Esophagus muscularis mucosa (tissue), 4 donors: ENCODE results near the gene PEPD. TPM values are rescaled to one million over a fixed set of nuclear protein-coding genes. Genes with fewer than 3 reads are reported as not detected.

ENCODE experiments used
- DNase-seq: peaks from one replicate; pipeline ENCODE4 v3.0.0-alpha.2; 2017; ENCODE audit errors: extremely low spot score
- H3K27ac ChIP-seq, 4 donors: fragments of 200-600 bp; sonication (generic); replicated peaks in 1 of 4; 1 replicate in 3 of 4; 2 replicates in 1 of 4; pipeline ENCODE4 v1.5.1; 2016 to 2019; ENCODE audit warnings: mild to moderate bottlenecking in 1 of 4
- H3K27me3 ChIP-seq, 4 donors: fragments of 200-600 bp; sonication (generic); one replicate each; pipeline versions ENCODE4 v1.5.1 to v1.6.0; 2016 to 2019
- H3K36me3 ChIP-seq, 4 donors: fragments of 200-600 bp; sonication (generic); one replicate each; pipeline ENCODE4 v1.5.1; 2016 to 2019
- H3K4me1 ChIP-seq, 4 donors: fragments of 200-600 bp; sonication (generic); one replicate each; pipeline ENCODE4 v1.5.1; 2016 to 2019
- H3K4me3 ChIP-seq, 4 donors: fragments of 200-600 bp; sonication (generic); 1 replicate in 2 of 4; 2 replicates in 2 of 4; pipeline ENCODE4 v1.5.1; 2016 to 2019; ENCODE audit warnings: mild to moderate bottlenecking in 4 of 4, moderate library complexity in 1 of 4
- H3K9me3 ChIP-seq, 4 donors: fragments of 200-600 bp; sonication (generic); 1 replicate in 3 of 4; 2 replicates in 1 of 4; pipeline ENCODE4 v1.5.1; 2016 to 2019
- EP300 ChIP-seq: sonication (generic); formaldehyde crosslinking; IDR thresholded peaks from one replicate; pipeline ENCODE4 v1.6.1; 2017; ENCODE audit warnings: antibody characterized with exemption
- POLR2A ChIP-seq: fragments of 450-650 bp; IDR thresholded peaks from one replicate; pipeline ENCODE4 v1.6.1; 2017; ENCODE audit warnings: antibody characterized with exemption, moderate library complexity, mild to moderate bottlenecking, low read depth
- POLR2AphosphoS5 ChIP-seq, 2 donors: sonication (generic); formaldehyde crosslinking; IDR thresholded peaks; one replicate each; pipeline ENCODE4 v1.6.1; 2017; ENCODE audit warnings: antibody characterized with exemption in 2 of 2
- WGBS: methylation state at CpG from one replicate; pipeline ENCODE4 v1.1.5; 2018; 5-methylcytosine and 5-hydroxymethylcytosine counted together
- intact Hi-C: fragments of 100-400 bp; cut with DNase I; formaldehyde crosslinking; loops from one replicate; pipeline ENCODE4 v1.15.1; 2023
- total RNA-seq, 4 donors: library from RNA; depleted of rRNA; stranded (reverse); fragments of >200 nt; gene quantifications; one replicate each; pipeline versions ENCODE4 v1.1.0 to v1.2.1, GENCODE V29; 2016
- TF ChIP-seq, protein P1 (sequence below), 3 experiments: fragments of 200-600 bp in 2 of 3; fragments of 450-650 bp in 1 of 3; sonication (generic) in 2 of 3; IDR thresholded peaks; one replicate each; pipeline ENCODE4 v1.5.1; 2017 to 2019; ENCODE audit warnings: antibody characterized with exemption in 3 of 3, mild to moderate bottlenecking in 2 of 3, moderate library complexity in 1 of 3

PEPD gene
- total RNA-seq, 4 donors from 2014 or later: 59.8 to 90.9 (median 73.0) TPM

GRCh38 chr19:33505823-33506222 is 15.8 kb downstream of the PEPD start:
- Histone ChIP-seq H3K36me3 (peaks cover 9 to 73% (median 39%) of the 10 kb centered on the region in 4 donors), H3K9me3 (no peaks in the 10 kb centered on the region), H3K4me1 (peaks cover 0 to 23% (median 2%) of the 10 kb centered on the region in 4 donors), H3K27me3 (no peaks in the 10 kb centered on the region), H3K4me3 (no peak overlapping the region), H3K27ac (no peak overlapping the region)
- no peak for DNase-seq
- intact Hi-C loops: no loop called here
- TF ChIP-seq EP300 (no peak), POLR2A (no peak), POLR2AphosphoS5 (IDR thresholded peaks at IDR 0.05) (no peak)
- TF ChIP-seq, protein P1, sequence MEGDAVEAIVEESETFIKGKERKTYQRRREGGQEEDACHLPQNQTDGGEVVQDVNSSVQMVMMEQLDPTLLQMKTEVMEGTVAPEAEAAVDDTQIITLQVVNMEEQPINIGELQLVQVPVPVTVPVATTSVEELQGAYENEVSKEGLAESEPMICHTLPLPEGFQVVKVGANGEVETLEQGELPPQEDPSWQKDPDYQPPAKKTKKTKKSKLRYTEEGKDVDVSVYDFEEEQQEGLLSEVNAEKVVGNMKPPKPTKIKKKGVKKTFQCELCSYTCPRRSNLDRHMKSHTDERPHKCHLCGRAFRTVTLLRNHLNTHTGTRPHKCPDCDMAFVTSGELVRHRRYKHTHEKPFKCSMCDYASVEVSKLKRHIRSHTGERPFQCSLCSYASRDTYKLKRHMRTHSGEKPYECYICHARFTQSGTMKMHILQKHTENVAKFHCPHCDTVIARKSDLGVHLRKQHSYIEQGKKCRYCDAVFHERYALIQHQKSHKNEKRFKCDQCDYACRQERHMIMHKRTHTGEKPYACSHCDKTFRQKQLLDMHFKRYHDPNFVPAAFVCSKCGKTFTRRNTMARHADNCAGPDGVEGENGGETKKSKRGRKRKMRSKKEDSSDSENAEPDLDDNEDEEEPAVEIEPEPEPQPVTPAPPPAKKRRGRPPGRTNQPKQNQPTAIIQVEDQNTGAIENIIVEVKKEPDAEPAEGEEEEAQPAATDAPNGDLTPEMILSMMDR (IDR thresholded peaks at IDR 0.05): no peak
- WGBS: 97% methylated on average over 1 of the region's 1 CpG

GRCh38 chr19:33505148-33505547 is 16.4 kb downstream of the PEPD start:
- Histone ChIP-seq H3K9me3 (no peaks in the 10 kb centered on the region), H3K27me3 (no peaks in the 10 kb centered on the region), H3K4me1 (peaks cover 0 to 23% (median 2%) of the 10 kb centered on the region in 4 donors), H3K4me3 (no peak overlapping the region), H3K36me3 (peaks cover 15 to 73% (median 40%) of the 10 kb centered on the region in 4 donors), H3K27ac (no peak overlapping the region)
- intact Hi-C loops: no loop called here
- TF ChIP-seq POLR2A (no peak), POLR2AphosphoS5 (IDR thresholded peaks at IDR 0.05) (no peak), EP300 (no peak)
- TF ChIP-seq, protein P1 (IDR thresholded peaks at IDR 0.05): no peak
- 86% methylated on average over 10 of the region's 16 CpGs for WGBS
- DNase-seq: no peak

DNA sequence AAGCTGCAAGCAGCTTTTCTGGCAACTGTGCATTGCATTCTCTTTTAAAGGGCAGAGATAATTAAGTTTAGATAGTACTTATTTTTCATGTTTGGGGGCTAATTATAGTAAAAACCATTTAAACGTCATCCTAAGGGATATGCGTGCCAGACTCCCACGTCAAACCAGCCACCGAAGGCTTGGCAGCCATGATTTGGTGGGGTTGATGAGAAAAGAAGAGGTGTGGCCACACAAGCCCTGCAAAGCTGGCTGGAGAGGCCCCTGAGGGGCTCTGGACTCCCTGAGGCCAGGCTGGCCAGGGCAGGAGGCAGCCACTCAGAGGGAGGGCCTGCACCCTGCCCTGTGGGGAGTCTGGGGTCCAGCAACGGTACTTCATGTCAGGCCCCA is 17.5 kb downstream of the PEPD start:
- no peaks in the 10 kb centered on the region for H3K9me3 ChIP-seq
- 82% methylated on average over 5 of the region's 5 CpGs for WGBS
- H3K4me1 ChIP-seq: peaks cover 0 to 19% (median 2%) of the 10 kb centered on the region in 4 donors
- H3K4me3 ChIP-seq: no peak overlapping the region
- H3K27ac ChIP-seq: no peak overlapping the region
- no peaks in the 10 kb centered on the region for H3K27me3 ChIP-seq
- intact Hi-C loops: no loop called here
- no peak for TF ChIP-seq POLR2A
- no peak for TF ChIP-seq EP300
- TF ChIP-seq, protein P1 (IDR thresholded peaks at IDR 0.05): no peak
- TF ChIP-seq POLR2AphosphoS5 (IDR thresholded peaks at IDR 0.05): no peak
- no peak for DNase-seq
- peaks cover 21 to 73% (median 41%) of the 10 kb centered on the region in 4 donors for H3K36me3 ChIP-seq

GRCh38 chr19:33503433-33504057 is 18.0 kb downstream of the PEPD start:
- intact Hi-C loops: no loop called here
- TF ChIP-seq EP300 (no peak), POLR2AphosphoS5 (IDR thresholded peaks at IDR 0.05) (no peak)
- 90% methylated on average over 21 of the region's 21 CpGs for WGBS
- no peak for DNase-seq
- peaks cover 16 to 73% (median 43%) of the 10 kb centered on the region in 4 donors for H3K36me3 ChIP-seq
- H3K9me3 ChIP-seq: no peaks in the 10 kb centered on the region
- H3K4me3 ChIP-seq: no peak overlapping the region
- peaks cover 0 to 14% (median 2%) of the 10 kb centered on the region in 4 donors for H3K4me1 ChIP-seq
- no peaks in the 10 kb centered on the region for H3K27me3 ChIP-seq
- H3K27ac ChIP-seq: no peak overlapping the region

DNA sequence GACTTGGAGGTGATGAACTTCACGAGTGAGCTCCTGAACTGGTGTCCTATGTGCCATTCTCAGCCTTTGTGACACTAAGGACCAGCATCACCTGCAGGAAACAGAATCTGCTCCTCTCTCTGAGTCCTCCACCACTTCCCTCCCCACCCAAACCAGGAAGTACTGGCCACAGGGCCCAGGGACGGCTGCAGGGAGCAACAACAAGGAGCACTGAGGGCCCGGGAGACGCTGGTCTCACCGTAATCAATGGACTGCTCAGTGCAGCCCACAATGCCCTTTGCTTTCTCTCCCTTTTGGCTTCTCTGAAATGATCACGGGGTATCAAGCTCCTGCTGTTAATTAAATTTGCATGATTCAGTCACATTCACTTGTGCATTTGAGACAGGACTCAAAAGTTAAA is 18.6 kb downstream of the PEPD start:
- no peak overlapping the region for H3K4me3 ChIP-seq
- no peaks in the 10 kb centered on the region for H3K27me3 ChIP-seq
- no peaks in the 10 kb centered on the region for H3K9me3 ChIP-seq
- no peak overlapping the region for H3K27ac ChIP-seq
- peaks cover 16 to 73% (median 46%) of the 10 kb centered on the region in 4 donors for H3K36me3 ChIP-seq
- H3K4me1 ChIP-seq: peaks cover 0 to 9% (median 2%) of the 10 kb centered on the region in 4 donors
- no peak for DNase-seq
- 88% methylated on average over 5 of the region's 6 CpGs for WGBS
- TF ChIP-seq EP300 (no peak), POLR2AphosphoS5 (IDR thresholded peaks at IDR 0.05) (no peak)
- intact Hi-C loops: no loop called here
